ENCODE measurements around the gene COA1.
"Not testable (repeated sequence)": the region's sequence is repeated elsewhere in the genome, so short reads cannot be mapped to it uniquely, and the experiment has no call there.

COA1 gene

GRCh38 chr7:43693687-43694398 lies 35.5 kb downstream of the COA1 start:
- in situ Hi-C loops (cut with HindIII; ENCODE audit: low sequenced_read_pairs): no loop called here

GRCh38 chr7:43692582-43693373 lies 36.5 kb downstream of the COA1 start:
- in situ Hi-C loops (cut with HindIII; ENCODE audit: low sequenced_read_pairs): no loop called here

- in situ Hi-C loops (cut with HindIII; ENCODE audit: low sequenced_read_pairs): no loop called here
Measured at GRCh38 chr7:43691611-43692010, 37.7 kb downstream of the COA1 start.

- in situ Hi-C loops (cut with HindIII; ENCODE audit: low sequenced_read_pairs): no loop called here
Measured at GRCh38 chr7:43689115-43689514, 40.2 kb downstream of the COA1 start.

- in situ Hi-C loops (cut with HindIII; ENCODE audit: low sequenced_read_pairs): not testable (repeated sequence)
Measured at GRCh38 chr7:43687866-43688265, 41.5 kb downstream of the COA1 start.

- in situ Hi-C loops (cut with HindIII; ENCODE audit: low sequenced_read_pairs): no loop called here
Measured at GRCh38 chr7:43686991-43687390, 42.3 kb downstream of the COA1 start.

GRCh38 chr7:43680736-43681135 lies 48.6 kb downstream of the COA1 start:
- in situ Hi-C loops (cut with HindIII; ENCODE audit: low sequenced_read_pairs): no loop called here

GRCh38 chr7:43679210-43680068 lies 49.9 kb downstream of the COA1 start:
- in situ Hi-C loops (cut with HindIII; ENCODE audit: low sequenced_read_pairs): no loop called here

GRCh38 chr7:43678315-43678714 lies 51.0 kb downstream of the COA1 start:
- in situ Hi-C loops (cut with HindIII; ENCODE audit: low sequenced_read_pairs): no loop called here

- in situ Hi-C loops (cut with HindIII; ENCODE audit: low sequenced_read_pairs): no loop called here
Measured at GRCh38 chr7:43677864-43678263, 51.5 kb downstream of the COA1 start.

GRCh38 chr7:43674559-43675436 lies 54.5 kb downstream of the COA1 start:
- in situ Hi-C loops (cut with HindIII; ENCODE audit: low sequenced_read_pairs): loop anchor here (5.0 kb wide), 1 partner anchor 43 kb away; no protein-coding TSS in a partner anchor

- in situ Hi-C loops (cut with HindIII; ENCODE audit: low sequenced_read_pairs): loop anchor here (5.0 kb wide), 1 partner anchor 44 kb away; no protein-coding TSS in a partner anchor
Measured at GRCh38 chr7:43673243-43673976, 55.9 kb downstream of the COA1 start.

- in situ Hi-C loops (cut with HindIII; ENCODE audit: low sequenced_read_pairs): loop anchor here (5.0 kb wide), 1 partner anchor 46 kb away; no protein-coding TSS in a partner anchor
Measured at GRCh38 chr7:43671521-43671920, 57.8 kb downstream of the COA1 start.

GRCh38 chr7:43669286-43670081 lies 59.8 kb downstream of the COA1 start:
- in situ Hi-C loops (cut with HindIII; ENCODE audit: low sequenced_read_pairs): loop anchor here (5.0 kb wide), 1 partner anchor 48 kb away; no protein-coding TSS in a partner anchor

GRCh38 chr7:43668035-43668434 lies 61.3 kb downstream of the COA1 start:
- in situ Hi-C loops (cut with HindIII; ENCODE audit: low sequenced_read_pairs): no loop called here

GRCh38 chr7:43666938-43667337 lies 62.4 kb downstream of the COA1 start:
- in situ Hi-C loops (cut with HindIII; ENCODE audit: low sequenced_read_pairs): no loop called here

GRCh38 chr7:43664681-43665080 lies 64.6 kb downstream of the COA1 start:
- in situ Hi-C loops (cut with HindIII; ENCODE audit: low sequenced_read_pairs): no loop called here

GRCh38 chr7:43660141-43660540 lies 69.2 kb downstream of the COA1 start:
- in situ Hi-C loops (cut with HindIII; ENCODE audit: low sequenced_read_pairs): no loop called here

GRCh38 chr7:43659549-43659896 lies 69.8 kb downstream of the COA1 start:
- in situ Hi-C loops (cut with HindIII; ENCODE audit: low sequenced_read_pairs): no loop called here
